H4 (cell line): ENCODE data around the gene PPARA. TPM values are rescaled to one million over a fixed set of nuclear protein-coding genes. Genes with fewer than 3 reads are reported as not detected.

Experiments used
- DNase-seq: peaks from one replicate; pipeline ENCODE4 v3.0.0-alpha.2; 2015; ENCODE audit warnings: low spot score
- total RNA-seq: library from RNA; depleted of rRNA; stranded (reverse); fragments of >200 nt; shearing (Covaris generic); gene quantifications from 2 replicates; pipeline ENCODE4 v1.2.3, GENCODE V29; 2014

Gene PPARA
- total RNA-seq, 1 experiment from 2014 or later: 4.6 TPM

- no peak for DNase-seq
These were observed 7.5 kb upstream of the PPARA start for GRCh38 chr22:46142548-46143490.

- DNase-seq: no peak
These were observed 6.7 kb upstream of the PPARA start for GRCh38 chr22:46143491-46144147.

GRCh38 chr22:46145361-46145851 is 4.9 kb upstream of the PPARA start:
- DNase-seq: no peak

GRCh38 chr22:46145896-46146295 is 4.4 kb upstream of the PPARA start:
- DNase-seq: no peak

- DNase-seq: no peak
These were observed 4.0 kb upstream of the PPARA start for GRCh38 chr22:46146329-46146728.

GRCh38 chr22:46147061-46147460 is 3.3 kb upstream of the PPARA start:
- DNase-seq: no peak

- no peak for DNase-seq
These were observed 2.7 kb upstream of the PPARA start for GRCh38 chr22:46147471-46148267.

GRCh38 chr22:46148336-46148735 is 2.0 kb upstream of the PPARA start:
- no peak for DNase-seq

GRCh38 chr22:46148816-46149511 is 1.4 kb upstream of the PPARA start:
- no peak for DNase-seq

GRCh38 chr22:46149512-46150033 is 753 bp upstream of the PPARA start:
- no peak for DNase-seq

GRCh38 chr22:46150655-46151477 is 540 bp downstream of the PPARA start:
- DNase-seq: no peak

- DNase-seq: no peak
These were observed 3.6 kb downstream of the PPARA start for GRCh38 chr22:46153930-46154329.

GRCh38 chr22:46156031-46156430 is 5.7 kb downstream of the PPARA start:
- DNase-seq: no peak

- no peak for DNase-seq
These were observed 8.0 kb downstream of the PPARA start for GRCh38 chr22:46158283-46158682.

GRCh38 chr22:46159212-46159611 is 8.9 kb downstream of the PPARA start:
- no peak for DNase-seq

- peak; percentile 34 for DNase-seq
These were observed 9.5 kb downstream of the PPARA start for GRCh38 chr22:46159777-46160176.

- no peak for DNase-seq
These were observed 12.0 kb downstream of the PPARA start for GRCh38 chr22:46162285-46162684.

- no peak for DNase-seq
These were observed 12.6 kb downstream of the PPARA start for GRCh38 chr22:46162771-46163556.

- no peak for DNase-seq
These were observed 13.2 kb downstream of the PPARA start for GRCh38 chr22:46163557-46163888.

- DNase-seq: no peak
These were observed 15.7 kb downstream of the PPARA start for GRCh38 chr22:46165977-46166376.
